Measurements from ENCODE around the gene CCNL1. TPM values are rescaled to one million over a fixed set of nuclear protein-coding genes. Genes with fewer than 3 reads are reported as not detected.
"Not testable (repeated sequence)": the region's sequence is repeated elsewhere in the genome, so short reads cannot be mapped to it uniquely, and the experiment has no call there.

CCNL1 gene
- 100 to 1,000 TPM; 257 TPM for total RNA-seq

GRCh38 chr3:157159762-157160657 lies at the start of gene CCNL1:
Gene CCNL1, minus strand, starts transcription at chr3:157160147. Its CDS starts 53 bp downstream, at chr3:157160094.
- no peaks in the 10 kb centered on the region for H3K9me3 Mint-ChIP-seq (ENCODE audit: insufficient read depth)
- ChIA-PET CTCF (interaction anchor here (0.8 to 7.3 kb wide), 10 partner anchors 9 to 485 kb away, joined by 3 to 77 read pairs (median 4); partner anchors contain the start of gene TIPARP), POLR2A (interaction anchor here (0.5 to 7.5 kb wide), 43 partner anchors 9 to 707 kb away, joined by 3 to 650 read pairs (median 5); partner anchors contain the start of genes LEKR1, SSR3 and TIPARP)
- H3K36me3 Mint-ChIP-seq (ENCODE audit: low read depth), result peaks cover 51% of the 10 kb centered on the region
- H3K4me1 Mint-ChIP-seq (ENCODE audit: low read depth), result peaks cover 53% of the 10 kb centered on the region
- H3K27ac Mint-ChIP-seq, result peak within 1 kb of the TSS; percentile 93
- peak; percentile 80 for ATAC-seq
- peak; percentile 96 for DNase-seq
- H3K27me3 Mint-ChIP-seq (ENCODE audit: low read depth), result no peaks in the 10 kb centered on the region
- peak within 1 kb of the TSS; percentile 88 for H3K4me3 Mint-ChIP-seq

GRCh38 chr3:157204880-157205279 lies 44.9 kb upstream of the CCNL1 start:
- DNase-seq (no peak), ATAC-seq (no peak)
- H3K4me1 Mint-ChIP-seq (ENCODE audit: low read depth), result no peaks in the 10 kb centered on the region
- H3K9me3 Mint-ChIP-seq (ENCODE audit: insufficient read depth), result no peaks in the 10 kb centered on the region
- POLR2A ChIA-PET, result no interaction called here
- CTCF ChIA-PET, result interaction anchor here (0.7 to 1.5 kb wide), 4 partner anchors 15 to 1073 kb away, joined by 3 to 5 read pairs (median 3); no protein-coding TSS in a partner anchor
- no peaks in the 10 kb centered on the region for H3K27me3 Mint-ChIP-seq (ENCODE audit: low read depth)
- H3K36me3 Mint-ChIP-seq (ENCODE audit: low read depth), result peaks cover 2% of the 10 kb centered on the region
- H3K4me3 Mint-ChIP-seq, result no peak overlapping the region
- H3K27ac Mint-ChIP-seq, result no peak overlapping the region

- Mint-ChIP-seq H3K9me3 (ENCODE audit: insufficient read depth) (no peaks in the 10 kb centered on the region), H3K27ac (no peak overlapping the region), H3K36me3 (ENCODE audit: low read depth) (peaks cover 2% of the 10 kb centered on the region), H3K4me3 (no peak overlapping the region), H3K27me3 (ENCODE audit: low read depth) (no peaks in the 10 kb centered on the region), H3K4me1 (ENCODE audit: low read depth) (no peaks in the 10 kb centered on the region)
- CTCF ChIA-PET, result interaction anchor here (0.9 to 1.5 kb wide), 3 partner anchors 8 to 53 kb away, joined by 3 to 5 read pairs (median 3); no protein-coding TSS in a partner anchor
- DNase-seq (no peak), ATAC-seq (no peak)
- POLR2A ChIA-PET, result no interaction called here
These were observed 44.5 kb upstream of the CCNL1 start for GRCh38 chr3:157204431-157204830.

GRCh38 chr3:157201648-157202278 lies 41.8 kb upstream of the CCNL1 start:
- CTCF ChIA-PET, result interaction anchor here (0.6 to 2.4 kb wide), 11 partner anchors 9 to 965 kb away, joined by 3 to 10 read pairs (median 4); no protein-coding TSS in a partner anchor
- POLR2A ChIA-PET, result no interaction called here
- Mint-ChIP-seq H3K4me1 (ENCODE audit: low read depth) (no peaks in the 10 kb centered on the region), H3K36me3 (ENCODE audit: low read depth) (no peaks in the 10 kb centered on the region), H3K27ac (no peak overlapping the region), H3K4me3 (no peak overlapping the region), H3K9me3 (ENCODE audit: insufficient read depth) (peaks cover 4% of the 10 kb centered on the region), H3K27me3 (ENCODE audit: low read depth) (no peaks in the 10 kb centered on the region)
- DNase-seq (no peak), ATAC-seq (no peak)

GRCh38 chr3:157199841-157200240 lies 39.9 kb upstream of the CCNL1 start:
- ATAC-seq (no peak), DNase-seq (no peak)
- POLR2A ChIA-PET, result no interaction called here
- Mint-ChIP-seq H3K4me3 (no peak overlapping the region), H3K27ac (no peak overlapping the region), H3K36me3 (ENCODE audit: low read depth) (peaks cover 2% of the 10 kb centered on the region), H3K9me3 (ENCODE audit: insufficient read depth) (peaks cover 11% of the 10 kb centered on the region), H3K4me1 (ENCODE audit: low read depth) (no peaks in the 10 kb centered on the region), H3K27me3 (ENCODE audit: low read depth) (no peaks in the 10 kb centered on the region)
- CTCF ChIA-PET, result no interaction called here

- no peak overlapping the region for H3K27ac Mint-ChIP-seq
- no peak for ATAC-seq
- no peaks in the 10 kb centered on the region for H3K4me1 Mint-ChIP-seq (ENCODE audit: low read depth)
- POLR2A ChIA-PET, result no interaction called here
- no peak for DNase-seq
- peaks cover 17% of the 10 kb centered on the region for H3K36me3 Mint-ChIP-seq (ENCODE audit: low read depth)
- no peak overlapping the region for H3K4me3 Mint-ChIP-seq
- H3K9me3 Mint-ChIP-seq (ENCODE audit: insufficient read depth), result peaks cover 26% of the 10 kb centered on the region
- CTCF ChIA-PET, result interaction anchor here (1.5 kb wide), 1 partner anchor 21 kb away, joined by 4 read pairs; no protein-coding TSS in a partner anchor
- H3K27me3 Mint-ChIP-seq (ENCODE audit: low read depth), result no peaks in the 10 kb centered on the region
These were observed 36.0 kb upstream of the CCNL1 start for GRCh38 chr3:157195965-157196364.

- H3K27ac Mint-ChIP-seq; H3K4me1 Mint-ChIP-seq (ENCODE audit: low read depth); ATAC-seq; CTCF ChIA-PET; POLR2A ChIA-PET; DNase-seq; H3K4me3 Mint-ChIP-seq; H3K27me3 Mint-ChIP-seq (ENCODE audit: low read depth): not testable (repeated sequence)
- H3K9me3 Mint-ChIP-seq (ENCODE audit: insufficient read depth), result peaks cover 62% of the 10 kb centered on the region
- H3K36me3 Mint-ChIP-seq (ENCODE audit: low read depth), result peaks cover 42% of the 10 kb centered on the region
These were observed 31.2 kb upstream of the CCNL1 start for GRCh38 chr3:157191149-157191548.

GRCh38 chr3:157190380-157190872 lies 30.5 kb upstream of the CCNL1 start:
- ATAC-seq, result no peak
- Mint-ChIP-seq H3K9me3 (ENCODE audit: insufficient read depth) (peaks cover 66% of the 10 kb centered on the region), H3K36me3 (ENCODE audit: low read depth) (peaks cover 49% of the 10 kb centered on the region), H3K27ac (no peak overlapping the region), H3K4me1 (ENCODE audit: low read depth) (no peaks in the 10 kb centered on the region), H3K27me3 (ENCODE audit: low read depth) (peaks cover 5% of the 10 kb centered on the region), H3K4me3 (no peak overlapping the region)
- ChIA-PET POLR2A (interaction anchor here (1.4 kb wide), 1 partner anchor 15 kb away, joined by 5 read pairs; no protein-coding TSS in a partner anchor), CTCF (interaction anchor here (1.5 kb wide), 1 partner anchor 11 kb away, joined by 6 read pairs; no protein-coding TSS in a partner anchor)
- DNase-seq, result no peak

- H3K27me3 Mint-ChIP-seq (ENCODE audit: low read depth), result peaks cover 5% of the 10 kb centered on the region
- H3K4me3 Mint-ChIP-seq, result no peak overlapping the region
- H3K9me3 Mint-ChIP-seq (ENCODE audit: insufficient read depth), result peaks cover 55% of the 10 kb centered on the region
- H3K27ac Mint-ChIP-seq, result no peak overlapping the region
- CTCF ChIA-PET, result no interaction called here
- H3K36me3 Mint-ChIP-seq (ENCODE audit: low read depth), result peaks cover 58% of the 10 kb centered on the region
- DNase-seq (no peak), ATAC-seq (no peak)
- POLR2A ChIA-PET, result no interaction called here
- H3K4me1 Mint-ChIP-seq (ENCODE audit: low read depth), result no peaks in the 10 kb centered on the region
These were observed 28.4 kb upstream of the CCNL1 start for GRCh38 chr3:157188391-157188790.

- Mint-ChIP-seq H3K36me3 (ENCODE audit: low read depth) (peaks cover 78% of the 10 kb centered on the region), H3K9me3 (ENCODE audit: insufficient read depth) (peaks cover 35% of the 10 kb centered on the region), H3K27ac (no peak overlapping the region), H3K4me3 (no peak overlapping the region), H3K27me3 (ENCODE audit: low read depth) (no peaks in the 10 kb centered on the region), H3K4me1 (ENCODE audit: low read depth) (peaks cover 4% of the 10 kb centered on the region)
- POLR2A ChIA-PET, result no interaction called here
- ATAC-seq (no peak), DNase-seq (no peak)
- CTCF ChIA-PET, result no interaction called here
These were observed 22.9 kb upstream of the CCNL1 start for GRCh38 chr3:157182879-157183278.

GRCh38 chr3:157180262-157180661 lies 20.3 kb upstream of the CCNL1 start:
- CTCF ChIA-PET, result no interaction called here
- H3K27me3 Mint-ChIP-seq (ENCODE audit: low read depth), result no peaks in the 10 kb centered on the region

More at GRCh38 chr3:157180262-157180661, 20.3 kb upstream of the CCNL1 start:
- POLR2A ChIA-PET, result interaction anchor here (1.3 kb wide), 1 partner anchor 20 kb away, joined by 5 read pairs; no protein-coding TSS in a partner anchor
- no peak for DNase-seq
- no peak overlapping the region for H3K4me3 Mint-ChIP-seq
- H3K36me3 Mint-ChIP-seq (ENCODE audit: low read depth), result peaks cover 71% of the 10 kb centered on the region
- no peak overlapping the region for H3K27ac Mint-ChIP-seq
- ATAC-seq, result no peak
- peaks cover 21% of the 10 kb centered on the region for H3K4me1 Mint-ChIP-seq (ENCODE audit: low read depth)
- H3K9me3 Mint-ChIP-seq (ENCODE audit: insufficient read depth), result peaks cover 16% of the 10 kb centered on the region
